HEK293T (cell line): Measurements from ENCODE around the gene KMT2A.

Experiments used
- CTCF ChIA-PET: fragments of 350-600 bp; formaldehyde crosslinking; extraction: SDS; loops from one replicate; lab custom pipeline; 2021; ENCODE audit warnings: antibody characterized with exemption, inconsistent platforms; lab: Yijun Ruan, JAX
- POLR2A ChIA-PET: fragments of 350-600 bp; formaldehyde crosslinking; extraction: SDS; loops from one replicate; lab custom pipeline; 2020; ENCODE audit warnings: antibody characterized with exemption, inconsistent platforms; lab: Yijun Ruan, JAX
- DNase-seq: peaks from one replicate; pipeline ENCODE4 v3.0.0; 2012; ENCODE audit warnings: mixed read lengths; ENCODE audit errors: extremely low spot score
- ARNT ChIP-seq: fragments of 450-650 bp; IDR thresholded peaks from 2 replicates; pipeline ENCODE4 v1.6.1; 2017; ENCODE audit warnings: mild to moderate bottlenecking
- BHLHE40 ChIP-seq: fragments of 450-650 bp; IDR thresholded peaks from 2 replicates; pipeline ENCODE4 v1.6.1; 2016; ENCODE audit warnings: mild to moderate bottlenecking, moderate library complexity, borderline replicate concordance
- CTBP1 ChIP-seq: fragments of 450-650 bp; IDR thresholded peaks from 2 replicates; pipeline ENCODE4 v1.6.1; 2016; ENCODE audit warnings: borderline replicate concordance
- ELF4 ChIP-seq: fragments of 450-650 bp; IDR thresholded peaks from 2 replicates; pipeline ENCODE4 v1.6.1; 2017; ENCODE audit warnings: antibody characterized with exemption
- FOXA1 ChIP-seq: fragments of 450-650 bp; IDR thresholded peaks from 2 replicates; pipeline ENCODE4 v1.6.1; 2016; ENCODE audit warnings: mild to moderate bottlenecking
- FOXK2 ChIP-seq: fragments of 450-650 bp; IDR thresholded peaks from 2 replicates; pipeline ENCODE4 v1.6.1; 2016; ENCODE audit warnings: mild to moderate bottlenecking
- FOXM1 ChIP-seq: fragments of 450-650 bp; IDR thresholded peaks from 2 replicates; pipeline ENCODE4 v1.6.1; 2017; ENCODE audit warnings: mild to moderate bottlenecking, borderline replicate concordance
- HDGF ChIP-seq: fragments of 450-650 bp; IDR thresholded peaks from 2 replicates; pipeline ENCODE4 v1.6.1; 2017; ENCODE audit warnings: antibody characterized with exemption, borderline replicate concordance
- L3MBTL2 ChIP-seq: fragments of 450-650 bp; conservative IDR thresholded peaks from 2 replicates; pipeline ENCODE4 v1.6.1; 2016; ENCODE audit warnings: mild to moderate bottlenecking
- LEF1 ChIP-seq: fragments of 450-650 bp; IDR thresholded peaks from 2 replicates; pipeline ENCODE4 v1.6.1; 2017; ENCODE audit warnings: mild to moderate bottlenecking, borderline replicate concordance
- NFRKB ChIP-seq: fragments of 450-650 bp; IDR thresholded peaks from 2 replicates; pipeline ENCODE4 v1.6.1; 2016; ENCODE audit warnings: mild to moderate bottlenecking, moderate library complexity
- SP1 ChIP-seq: fragments of 450-650 bp; IDR thresholded peaks from 2 replicates; pipeline ENCODE4 v1.6.1; 2017
- SUZ12 ChIP-seq: fragments of 450-650 bp; IDR thresholded peaks from 2 replicates; pipeline ENCODE4 v1.6.1; 2016; ENCODE audit warnings: mild to moderate bottlenecking
- TARDBP ChIP-seq: fragments of 450-650 bp; IDR thresholded peaks from 2 replicates; pipeline ENCODE4 v1.6.1; 2016
- ZNF384 ChIP-seq: fragments of 450-650 bp; IDR thresholded peaks from 2 replicates; pipeline ENCODE4 v1.6.1; 2016
- TF ChIP-seq, protein P1 (sequence below): fragments of 450-650 bp; IDR thresholded peaks from 2 replicates; pipeline ENCODE4 v1.6.1; 2016

The KMT2A gene

DNA sequence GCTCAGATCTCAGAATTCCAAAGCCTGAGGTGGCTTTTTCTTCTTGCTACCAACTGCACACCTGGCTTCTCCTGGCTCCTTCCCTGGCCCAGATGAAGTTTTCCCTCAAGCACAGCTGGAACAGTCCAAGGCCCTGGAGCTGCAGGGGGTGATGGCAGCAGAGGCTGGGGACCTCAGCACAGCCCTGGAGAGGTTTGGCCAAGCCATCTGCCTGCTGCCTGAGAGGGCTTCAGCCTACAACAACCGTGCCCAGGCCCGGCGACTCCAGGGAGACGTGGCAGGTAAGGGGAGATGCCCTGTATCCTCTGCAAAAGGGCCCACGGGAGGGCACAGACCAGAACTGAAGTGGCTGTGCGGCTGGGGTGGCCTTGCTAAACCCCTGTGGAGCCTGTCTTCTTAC lies 92.2 kb downstream of the KMT2A start:
- TF ChIP-seq ELF4 (no peak), TARDBP (no peak), FOXK2 (no peak), FOXM1 (no peak), L3MBTL2 (no peak), FOXA1 (no peak), ARNT (no peak), ZNF384 (no peak), LEF1 (no peak), SP1 (no peak), HDGF (no peak), CTBP1 (no peak)
- TF ChIP-seq, protein P1, sequence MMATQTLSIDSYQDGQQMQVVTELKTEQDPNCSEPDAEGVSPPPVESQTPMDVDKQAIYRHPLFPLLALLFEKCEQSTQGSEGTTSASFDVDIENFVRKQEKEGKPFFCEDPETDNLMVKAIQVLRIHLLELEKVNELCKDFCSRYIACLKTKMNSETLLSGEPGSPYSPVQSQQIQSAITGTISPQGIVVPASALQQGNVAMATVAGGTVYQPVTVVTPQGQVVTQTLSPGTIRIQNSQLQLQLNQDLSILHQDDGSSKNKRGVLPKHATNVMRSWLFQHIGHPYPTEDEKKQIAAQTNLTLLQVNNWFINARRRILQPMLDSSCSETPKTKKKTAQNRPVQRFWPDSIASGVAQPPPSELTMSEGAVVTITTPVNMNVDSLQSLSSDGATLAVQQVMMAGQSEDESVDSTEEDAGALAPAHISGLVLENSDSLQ: no peak
- POLR2A ChIA-PET: no interaction called here
- CTCF ChIA-PET: no interaction called here
- DNase-seq: no peak

DNA sequence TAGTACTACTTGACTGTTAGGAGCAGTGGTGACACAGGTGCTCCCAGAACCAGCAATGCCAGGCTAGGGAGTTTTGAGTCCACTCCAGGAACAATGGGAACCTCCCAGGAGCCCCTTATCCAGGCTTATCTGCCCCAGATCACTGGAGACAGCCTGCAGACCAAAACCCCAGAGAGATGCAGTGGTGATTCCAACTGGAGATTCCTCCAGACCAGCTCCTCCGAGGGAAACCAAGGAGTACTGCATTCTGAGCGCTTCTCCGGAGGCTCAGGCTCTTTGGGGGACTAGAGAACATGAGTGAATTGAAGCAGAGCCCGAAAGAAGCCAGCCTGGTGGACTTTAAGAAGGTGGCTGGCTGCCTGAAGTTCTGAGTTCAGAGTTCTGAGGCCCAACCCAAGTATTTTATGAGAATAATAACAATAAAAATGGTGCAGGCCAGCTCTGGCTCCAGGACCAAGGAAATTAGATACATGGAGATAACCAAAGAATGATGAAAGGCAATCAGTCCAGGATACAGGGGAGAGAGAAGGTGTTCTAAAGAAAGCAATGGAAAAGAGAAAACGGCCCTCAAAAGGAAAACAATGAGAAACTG lies 93.4 kb downstream of the KMT2A start:
- CTCF ChIA-PET: no interaction called here
- POLR2A ChIA-PET: no interaction called here
- DNase-seq: no peak
- TF ChIP-seq, protein P1: no peak
- TF ChIP-seq FOXA1 (no peak), FOXK2 (no peak), CTBP1 (no peak), ELF4 (no peak), LEF1 (no peak), FOXM1 (no peak), BHLHE40 (no peak), NFRKB (no peak), SP1 (no peak), ARNT (no peak), SUZ12 (no peak), ZNF384 (no peak), TARDBP (no peak), HDGF (no peak), L3MBTL2 (no peak)

DNA sequence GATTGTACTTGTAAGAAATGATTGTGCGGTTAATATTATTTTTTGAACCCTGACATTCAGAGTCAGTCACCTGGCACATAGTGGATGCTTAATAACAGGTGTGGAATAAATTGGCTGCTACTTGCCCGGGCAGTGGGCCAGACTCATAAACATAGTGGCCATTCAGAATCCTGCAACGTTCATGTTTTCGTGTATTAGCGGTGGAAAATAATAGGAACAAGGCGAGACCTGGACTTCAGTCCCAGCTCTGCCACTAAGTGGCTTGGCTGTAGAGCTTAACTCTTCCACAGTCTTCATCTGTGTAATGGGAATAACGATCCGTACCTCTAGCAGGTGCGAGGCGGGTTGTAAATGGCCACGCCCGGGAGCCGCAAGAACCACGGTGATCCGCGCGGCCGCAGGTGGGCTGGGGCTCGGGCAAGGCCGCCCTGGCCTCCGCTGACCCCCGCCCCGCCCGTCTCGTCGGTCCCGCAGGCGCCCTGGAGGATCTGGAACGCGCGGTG lies 93.9 kb downstream of the KMT2A start:
- CTCF ChIA-PET: interaction anchor here (0.5 kb wide), 1 partner anchor 12 kb away, joined by 3 read pairs; no protein-coding TSS in a partner anchor
- no peak for DNase-seq
- 0 out of 2 replicates have a peak, but pooled peaks have one; percentile 5 for TF ChIP-seq L3MBTL2
- TF ChIP-seq CTBP1: no peak
- TF ChIP-seq NFRKB: no peak
- POLR2A ChIA-PET: interaction anchor here (1.0 to 1.1 kb wide), 2 partner anchors 21 to 38 kb away, joined by 3 read pairs; no protein-coding TSS in a partner anchor

DNA sequence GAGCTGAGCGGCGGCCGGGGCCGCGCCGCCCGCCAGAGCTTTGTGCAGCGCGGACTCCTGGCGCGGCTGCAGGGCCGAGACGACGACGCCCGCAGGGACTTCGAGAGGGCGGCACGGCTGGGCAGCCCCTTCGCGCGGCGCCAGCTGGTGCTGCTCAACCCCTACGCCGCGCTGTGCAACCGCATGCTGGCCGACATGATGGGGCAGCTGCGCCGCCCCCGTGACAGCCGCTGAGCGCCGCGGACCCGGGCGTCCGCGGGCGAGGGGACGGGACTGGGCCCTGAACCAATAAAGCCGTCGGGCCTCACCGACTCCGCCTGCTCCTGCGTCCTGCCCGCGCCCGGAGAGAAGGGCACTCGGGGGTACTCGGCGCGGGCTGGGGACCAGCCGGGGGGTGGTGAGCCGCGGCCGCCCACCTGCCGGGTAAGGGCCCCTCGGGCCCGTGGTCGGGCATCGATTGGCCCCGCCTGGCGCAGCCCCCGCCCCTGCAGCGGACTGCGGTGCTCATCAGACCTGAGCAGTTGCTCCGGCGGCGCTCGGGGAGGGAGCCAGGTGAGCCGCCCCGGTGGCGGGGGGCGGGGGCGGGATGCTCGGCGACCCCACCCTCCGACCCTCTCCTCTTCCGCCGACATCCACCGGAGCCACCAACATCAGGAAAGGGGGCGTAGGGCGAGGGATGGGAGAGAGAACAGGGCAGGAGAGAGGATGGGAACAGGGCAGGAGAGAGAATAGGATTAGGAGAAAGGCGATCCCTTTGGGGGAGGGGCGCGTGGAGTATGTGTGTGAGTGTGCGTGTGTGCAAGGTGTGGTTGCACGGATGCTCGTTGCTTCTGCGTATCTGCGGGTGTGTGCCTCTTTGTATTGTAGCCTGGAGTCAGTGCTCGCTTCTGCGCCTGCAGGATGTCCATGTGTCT lies 94.6 kb downstream of the KMT2A start, which contains the start of gene TMEM25:
Gene TMEM25 (plus strand): TSS at position 510 of the 914 bp plus-strand sequence. CDS start 610 bp downstream, outside the sequence.
- POLR2A ChIA-PET: interaction anchor here (1.0 to 1.1 kb wide), 2 partner anchors 20 to 39 kb away, joined by 3 read pairs; no protein-coding TSS in a partner anchor
- TF ChIP-seq HDGF (no peak), SP1 (no peak), LEF1 (no peak), L3MBTL2 (no peak; the same call in 1 of the 2 replicates), FOXM1 (no peak), ELF4 (no peak)
- TF ChIP-seq, protein P1: no peak
- peak; percentile 84 for DNase-seq
- CTCF ChIA-PET: interaction anchor here (0.5 kb wide), 1 partner anchor 13 kb away, joined by 3 read pairs; no protein-coding TSS in a partner anchor

DNA sequence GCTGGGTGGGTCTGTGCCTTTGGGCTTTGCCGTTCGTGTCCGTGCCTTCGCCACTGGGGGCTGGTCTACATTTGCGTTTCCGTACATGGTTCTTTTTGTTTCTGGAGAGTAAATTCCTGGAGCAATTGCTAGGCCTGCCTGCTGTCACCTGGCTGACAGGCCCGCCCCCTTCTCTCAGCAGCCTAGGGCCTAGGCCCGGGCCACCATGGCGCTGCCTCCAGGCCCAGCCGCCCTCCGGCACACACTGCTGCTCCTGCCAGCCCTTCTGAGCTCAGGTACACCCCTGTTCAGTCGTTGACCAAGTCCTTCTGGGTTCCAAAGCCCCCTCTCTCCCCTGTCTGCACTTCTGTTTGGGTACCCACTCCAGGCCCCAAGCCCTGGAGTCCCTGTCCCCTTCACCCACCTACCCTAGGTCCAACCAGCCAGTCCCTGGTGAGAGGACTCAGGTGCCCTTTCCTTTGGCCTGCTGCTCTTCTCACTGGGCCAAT lies 95.3 kb downstream of the KMT2A start:
- ChIA-PET POLR2A (no interaction called here), CTCF (no interaction called here)
- DNase-seq: peak; percentile 49
- TF ChIP-seq SUZ12 (no peak), HDGF (0 out of 2 replicates have a peak, but pooled peaks have one; percentile 25)

DNA sequence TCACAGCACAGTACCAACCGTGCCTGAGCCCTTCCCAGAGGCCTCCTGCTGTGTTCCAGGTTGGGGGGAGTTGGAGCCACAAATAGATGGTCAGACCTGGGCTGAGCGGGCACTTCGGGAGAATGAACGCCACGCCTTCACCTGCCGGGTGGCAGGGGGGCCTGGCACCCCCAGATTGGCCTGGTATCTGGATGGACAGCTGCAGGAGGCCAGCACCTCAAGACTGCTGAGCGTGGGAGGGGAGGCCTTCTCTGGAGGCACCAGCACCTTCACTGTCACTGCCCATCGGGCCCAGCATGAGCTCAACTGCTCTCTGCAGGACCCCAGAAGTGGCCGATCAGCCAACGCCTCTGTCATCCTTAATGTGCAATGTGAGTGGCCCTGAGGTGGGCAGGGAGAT lies 95.8 kb downstream of the KMT2A start:
- no peak for TF ChIP-seq L3MBTL2
- no peak for TF ChIP-seq NFRKB
- no peak for TF ChIP-seq HDGF
- TF ChIP-seq ZNF384: no peak
- TF ChIP-seq LEF1: no peak
- TF ChIP-seq, protein P1: no peak
- TF ChIP-seq SP1: no peak
- no peak for TF ChIP-seq FOXK2
- TF ChIP-seq BHLHE40: no peak
- TF ChIP-seq TARDBP: no peak
- TF ChIP-seq ELF4: no peak
- no peak for TF ChIP-seq CTBP1
- no peak for TF ChIP-seq FOXM1
- TF ChIP-seq FOXA1: no peak
- TF ChIP-seq SUZ12: no peak
- TF ChIP-seq ARNT: no peak
- DNase-seq: no peak
- ChIA-PET POLR2A (no interaction called here), CTCF (no interaction called here)
